Mesothelial cell of epicardium (in vitro differentiated cells): ENCODE data around the gene DENND5A. TPM values are rescaled to one million over a fixed set of nuclear protein-coding genes. Genes with fewer than 3 reads are reported as not detected.

Experiments used
- DNase-seq, 2 experiments: peaks; one replicate each; pipeline ENCODE4 v3.0.0; 2021; ENCODE audit warnings: low spot score in 2 of 2; ENCODE audit not compliant: unreplicated experiment in 2 of 2
- H3K27ac Mint-ChIP-seq: 2 replicates; pipeline ENCODE4 v1.8.0; 2021; ENCODE audit warnings: mixed read lengths
- H3K27me3 Mint-ChIP-seq: 2 replicates; pipeline ENCODE4 v1.8.0; 2021; ENCODE audit warnings: low read depth, mixed read lengths
- H3K36me3 Mint-ChIP-seq: 2 replicates; pipeline ENCODE4 v1.8.0; 2021; ENCODE audit warnings: mixed read lengths
- H3K4me1 Mint-ChIP-seq: 2 replicates; pipeline ENCODE4 v1.8.0; 2021; ENCODE audit warnings: mixed read lengths
- H3K4me3 Mint-ChIP-seq: 2 replicates; pipeline ENCODE4 v1.8.0; 2021; ENCODE audit warnings: mild to moderate bottlenecking, moderate library complexity, mixed read lengths
- H3K9me3 Mint-ChIP-seq: 2 replicates; pipeline ENCODE4 v1.8.0; 2021; ENCODE audit warnings: mixed read lengths
- total RNA-seq: library from RNA; stranded (reverse); gene quantifications from 3 replicates; pipeline ENCODE4 v1.2.1, GENCODE V29; 2021
- TF ChIP-seq, protein P1 (sequence below): fragments of 200-600 bp; sonication (generic); IDR thresholded peaks from one replicate; pipeline ENCODE4 v1.5.0; 2021; ENCODE audit warnings: antibody characterized with exemption; ENCODE audit not compliant: unreplicated experiment

Gene DENND5A
- total RNA-seq, 1 donor from 2014 or later: 85.5 TPM

DNA sequence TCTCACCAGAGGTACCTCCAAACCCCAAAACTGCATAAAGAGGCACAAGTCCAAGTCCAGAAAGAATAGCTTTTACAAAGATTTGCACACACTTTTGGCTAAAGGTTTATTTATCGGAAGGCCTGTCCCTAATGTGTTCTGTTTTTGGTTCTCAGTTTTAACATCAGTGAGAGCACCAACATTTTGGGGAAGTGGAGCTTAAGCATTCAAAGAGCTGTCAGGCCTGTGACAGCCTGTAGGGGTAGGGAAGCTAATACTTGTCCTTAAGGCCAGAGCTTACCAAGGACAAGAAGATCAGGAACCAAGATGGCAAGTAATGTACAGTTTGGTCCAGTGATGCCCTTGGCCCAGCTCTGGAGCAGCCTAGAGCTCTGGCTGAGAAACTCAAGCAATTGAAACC is 134.9 kb downstream of the DENND5A start:
- Mint-ChIP-seq H3K9me3 (peaks cover 9% of the 10 kb centered on the region), H3K4me1 (no peaks in the 10 kb centered on the region), H3K36me3 (peaks cover 18% of the 10 kb centered on the region), H3K27me3 (no peaks in the 10 kb centered on the region), H3K27ac (no peak overlapping the region), H3K4me3 (no peak overlapping the region)
- no peak for DNase-seq
- TF ChIP-seq, protein P1, sequence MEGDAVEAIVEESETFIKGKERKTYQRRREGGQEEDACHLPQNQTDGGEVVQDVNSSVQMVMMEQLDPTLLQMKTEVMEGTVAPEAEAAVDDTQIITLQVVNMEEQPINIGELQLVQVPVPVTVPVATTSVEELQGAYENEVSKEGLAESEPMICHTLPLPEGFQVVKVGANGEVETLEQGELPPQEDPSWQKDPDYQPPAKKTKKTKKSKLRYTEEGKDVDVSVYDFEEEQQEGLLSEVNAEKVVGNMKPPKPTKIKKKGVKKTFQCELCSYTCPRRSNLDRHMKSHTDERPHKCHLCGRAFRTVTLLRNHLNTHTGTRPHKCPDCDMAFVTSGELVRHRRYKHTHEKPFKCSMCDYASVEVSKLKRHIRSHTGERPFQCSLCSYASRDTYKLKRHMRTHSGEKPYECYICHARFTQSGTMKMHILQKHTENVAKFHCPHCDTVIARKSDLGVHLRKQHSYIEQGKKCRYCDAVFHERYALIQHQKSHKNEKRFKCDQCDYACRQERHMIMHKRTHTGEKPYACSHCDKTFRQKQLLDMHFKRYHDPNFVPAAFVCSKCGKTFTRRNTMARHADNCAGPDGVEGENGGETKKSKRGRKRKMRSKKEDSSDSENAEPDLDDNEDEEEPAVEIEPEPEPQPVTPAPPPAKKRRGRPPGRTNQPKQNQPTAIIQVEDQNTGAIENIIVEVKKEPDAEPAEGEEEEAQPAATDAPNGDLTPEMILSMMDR: no peak

DNA sequence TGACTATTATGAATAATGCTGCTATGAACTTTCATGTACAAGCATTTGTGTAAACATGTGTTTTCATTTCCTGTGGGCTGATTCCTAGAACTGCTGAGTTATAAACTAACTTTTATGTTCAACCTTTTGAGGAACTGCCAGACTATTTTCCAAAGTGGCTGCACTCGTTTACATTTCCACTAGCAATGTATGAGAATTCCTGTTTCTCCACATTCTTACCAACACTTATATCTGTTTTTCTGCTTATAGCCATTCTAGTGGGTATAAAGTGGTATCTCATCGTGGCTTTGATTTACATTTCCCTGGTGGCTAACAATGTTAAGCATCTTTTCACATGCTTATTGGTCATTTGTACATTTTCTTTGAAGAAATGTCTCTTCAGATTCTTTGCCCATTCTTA is 138.5 kb downstream of the DENND5A start:
- Mint-ChIP-seq H3K36me3 (peaks cover 14% of the 10 kb centered on the region), H3K27me3 (no peaks in the 10 kb centered on the region), H3K4me1 (no peaks in the 10 kb centered on the region), H3K9me3 (peaks cover 13% of the 10 kb centered on the region), H3K4me3 (no peak overlapping the region), H3K27ac (no peak overlapping the region)
- TF ChIP-seq, protein P1: no peak
- DNase-seq: no peak

GRCh38 chr11:9125185-9125886 is 139.8 kb downstream of the DENND5A start:
- Mint-ChIP-seq H3K4me1 (no peaks in the 10 kb centered on the region), H3K4me3 (no peak overlapping the region), H3K27me3 (no peaks in the 10 kb centered on the region), H3K36me3 (peaks cover 11% of the 10 kb centered on the region), H3K9me3 (peaks cover 13% of the 10 kb centered on the region), H3K27ac (no peak overlapping the region)
- TF ChIP-seq, protein P1: no peak
- DNase-seq: no peak

DNA sequence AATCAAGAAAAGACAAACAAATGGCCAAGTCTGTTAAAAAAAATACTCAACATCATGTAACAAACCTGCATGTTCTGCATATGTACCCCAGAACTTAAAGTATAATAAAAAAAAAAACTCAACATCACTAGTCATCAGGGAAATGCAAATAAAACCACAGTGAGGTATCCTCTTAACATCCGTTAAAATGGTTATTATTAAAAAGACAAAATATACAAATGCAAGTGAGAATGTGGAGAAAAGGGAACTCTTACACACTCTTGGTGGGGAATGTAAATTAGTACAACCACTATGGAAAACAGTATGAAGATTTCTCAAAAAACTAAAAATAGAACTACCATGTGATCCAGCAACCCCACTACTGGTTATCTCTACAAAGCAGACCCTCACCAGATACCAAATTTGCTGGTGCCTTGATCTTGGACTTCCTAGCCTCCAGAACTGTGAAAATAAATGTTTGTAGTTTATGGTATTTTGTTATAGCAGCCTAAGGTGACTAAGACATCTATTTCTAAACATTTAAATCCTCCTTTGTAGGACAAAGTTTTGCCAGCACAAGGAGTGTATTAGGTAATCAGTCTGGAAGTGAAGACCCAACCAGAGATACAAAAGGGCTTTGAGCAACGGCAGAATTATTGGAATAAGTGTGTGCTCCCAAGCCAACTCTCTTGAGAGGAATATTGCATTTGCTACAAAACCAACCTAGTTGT is 141.4 kb downstream of the DENND5A start:
- TF ChIP-seq, protein P1: no peak
- Mint-ChIP-seq H3K36me3 (peaks cover 6% of the 10 kb centered on the region), H3K9me3 (peaks cover 13% of the 10 kb centered on the region), H3K27ac (no peak overlapping the region), H3K4me3 (no peak overlapping the region), H3K27me3 (no peaks in the 10 kb centered on the region), H3K4me1 (no peaks in the 10 kb centered on the region)
- DNase-seq: no peak

DNA sequence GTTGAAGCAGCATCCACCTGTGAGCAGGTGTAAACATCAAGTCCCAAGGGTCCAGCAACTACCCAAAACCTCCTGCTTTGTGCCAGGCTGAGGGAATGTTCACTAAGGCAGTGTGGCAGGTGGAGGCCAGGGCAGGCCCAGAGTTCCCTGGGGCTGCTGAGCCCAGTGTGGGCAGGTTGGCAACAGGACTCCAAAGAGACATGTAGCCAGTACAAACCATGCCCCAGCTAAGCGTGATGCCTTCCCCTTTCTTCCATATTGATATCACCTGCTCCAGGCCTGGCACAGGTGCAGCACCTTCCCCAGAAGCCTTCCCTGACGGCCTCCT is 143.7 kb downstream of the DENND5A start:
- Mint-ChIP-seq H3K4me1 (no peaks in the 10 kb centered on the region), H3K9me3 (peaks cover 10% of the 10 kb centered on the region), H3K4me3 (no peak overlapping the region), H3K27me3 (no peaks in the 10 kb centered on the region), H3K36me3 (peaks cover 5% of the 10 kb centered on the region), H3K27ac (no peak overlapping the region)
- TF ChIP-seq, protein P1: no peak
- DNase-seq: no peak
